HL-60 (cell line): ENCODE measurements around the gene SLC7A10.

Experiments used
- GABPA ChIP-seq: IDR thresholded peaks from 2 replicates; pipeline ENCODE4 v1.6.1; 2012; ENCODE audit warnings: low read depth
- POLR2AphosphoS5 ChIP-seq: IDR thresholded peaks from 2 replicates; pipeline ENCODE4 v1.6.1; 2012; ENCODE audit warnings: low read depth
- SPI1 ChIP-seq: IDR thresholded peaks from 2 replicates; pipeline ENCODE4 v1.6.1; 2012; ENCODE audit warnings: low read depth, mild to moderate bottlenecking, borderline replicate concordance
- TF ChIP-seq, protein P1 (sequence below): IDR thresholded peaks from one replicate; pipeline ENCODE4 v1.5.1; 2011; ENCODE audit warnings: low read length, control low read depth, inconsistent platforms; ENCODE audit not compliant: insufficient read depth
- TF ChIP-seq, protein P2 (sequence below): IDR thresholded peaks from 2 replicates; pipeline ENCODE4 v1.6.1; 2012; ENCODE audit warnings: low read depth; ENCODE audit not compliant: insufficient replicate concordance

DNA sequence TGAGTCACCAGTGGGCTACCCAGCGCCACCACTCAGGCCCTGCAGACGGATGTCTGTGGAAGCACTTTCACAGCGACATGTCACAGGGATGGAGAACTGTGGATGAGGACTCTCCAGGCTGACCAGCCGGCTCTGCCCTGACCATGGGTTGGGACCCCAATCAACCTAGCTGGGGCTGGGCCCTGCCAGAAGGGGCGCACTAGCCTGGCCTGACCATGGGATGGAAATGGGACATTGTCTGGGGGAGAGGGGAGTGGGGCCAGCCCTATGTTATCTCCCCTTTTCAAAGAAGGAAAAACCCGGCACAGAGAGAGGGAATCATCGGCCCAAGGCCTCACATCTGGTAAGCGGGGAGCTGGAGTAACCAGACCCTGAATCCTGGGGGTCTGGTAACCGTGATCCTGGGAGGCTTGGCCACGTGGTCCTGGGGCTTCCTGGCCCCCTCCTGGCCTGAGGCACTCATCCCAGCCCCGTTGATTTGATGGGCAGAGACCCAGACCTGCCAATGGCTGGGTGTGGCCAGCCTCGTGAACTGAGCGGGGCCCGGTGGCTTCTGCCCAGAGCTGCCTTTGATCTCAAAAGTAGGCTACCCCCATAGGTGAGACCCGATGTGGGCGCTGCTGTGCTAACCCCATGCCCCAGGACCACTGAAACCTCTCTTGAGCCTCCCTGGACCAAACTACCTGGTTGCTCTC, 11.2 kb upstream of the SLC7A10 start:
- TF ChIP-seq, protein P1, sequence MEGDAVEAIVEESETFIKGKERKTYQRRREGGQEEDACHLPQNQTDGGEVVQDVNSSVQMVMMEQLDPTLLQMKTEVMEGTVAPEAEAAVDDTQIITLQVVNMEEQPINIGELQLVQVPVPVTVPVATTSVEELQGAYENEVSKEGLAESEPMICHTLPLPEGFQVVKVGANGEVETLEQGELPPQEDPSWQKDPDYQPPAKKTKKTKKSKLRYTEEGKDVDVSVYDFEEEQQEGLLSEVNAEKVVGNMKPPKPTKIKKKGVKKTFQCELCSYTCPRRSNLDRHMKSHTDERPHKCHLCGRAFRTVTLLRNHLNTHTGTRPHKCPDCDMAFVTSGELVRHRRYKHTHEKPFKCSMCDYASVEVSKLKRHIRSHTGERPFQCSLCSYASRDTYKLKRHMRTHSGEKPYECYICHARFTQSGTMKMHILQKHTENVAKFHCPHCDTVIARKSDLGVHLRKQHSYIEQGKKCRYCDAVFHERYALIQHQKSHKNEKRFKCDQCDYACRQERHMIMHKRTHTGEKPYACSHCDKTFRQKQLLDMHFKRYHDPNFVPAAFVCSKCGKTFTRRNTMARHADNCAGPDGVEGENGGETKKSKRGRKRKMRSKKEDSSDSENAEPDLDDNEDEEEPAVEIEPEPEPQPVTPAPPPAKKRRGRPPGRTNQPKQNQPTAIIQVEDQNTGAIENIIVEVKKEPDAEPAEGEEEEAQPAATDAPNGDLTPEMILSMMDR: no peak
- TF ChIP-seq POLR2AphosphoS5 (no peak), GABPA (no peak), SPI1 (no peak)
- TF ChIP-seq, protein P2, sequence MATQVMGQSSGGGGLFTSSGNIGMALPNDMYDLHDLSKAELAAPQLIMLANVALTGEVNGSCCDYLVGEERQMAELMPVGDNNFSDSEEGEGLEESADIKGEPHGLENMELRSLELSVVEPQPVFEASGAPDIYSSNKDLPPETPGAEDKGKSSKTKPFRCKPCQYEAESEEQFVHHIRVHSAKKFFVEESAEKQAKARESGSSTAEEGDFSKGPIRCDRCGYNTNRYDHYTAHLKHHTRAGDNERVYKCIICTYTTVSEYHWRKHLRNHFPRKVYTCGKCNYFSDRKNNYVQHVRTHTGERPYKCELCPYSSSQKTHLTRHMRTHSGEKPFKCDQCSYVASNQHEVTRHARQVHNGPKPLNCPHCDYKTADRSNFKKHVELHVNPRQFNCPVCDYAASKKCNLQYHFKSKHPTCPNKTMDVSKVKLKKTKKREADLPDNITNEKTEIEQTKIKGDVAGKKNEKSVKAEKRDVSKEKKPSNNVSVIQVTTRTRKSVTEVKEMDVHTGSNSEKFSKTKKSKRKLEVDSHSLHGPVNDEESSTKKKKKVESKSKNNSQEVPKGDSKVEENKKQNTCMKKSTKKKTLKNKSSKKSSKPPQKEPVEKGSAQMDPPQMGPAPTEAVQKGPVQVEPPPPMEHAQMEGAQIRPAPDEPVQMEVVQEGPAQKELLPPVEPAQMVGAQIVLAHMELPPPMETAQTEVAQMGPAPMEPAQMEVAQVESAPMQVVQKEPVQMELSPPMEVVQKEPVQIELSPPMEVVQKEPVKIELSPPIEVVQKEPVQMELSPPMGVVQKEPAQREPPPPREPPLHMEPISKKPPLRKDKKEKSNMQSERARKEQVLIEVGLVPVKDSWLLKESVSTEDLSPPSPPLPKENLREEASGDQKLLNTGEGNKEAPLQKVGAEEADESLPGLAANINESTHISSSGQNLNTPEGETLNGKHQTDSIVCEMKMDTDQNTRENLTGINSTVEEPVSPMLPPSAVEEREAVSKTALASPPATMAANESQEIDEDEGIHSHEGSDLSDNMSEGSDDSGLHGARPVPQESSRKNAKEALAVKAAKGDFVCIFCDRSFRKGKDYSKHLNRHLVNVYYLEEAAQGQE: no peak
